GM19240 (cell line): ENCODE measurements around the gene KLHL21.
"Not testable (repeated sequence)": the region's sequence is repeated elsewhere in the genome, so short reads cannot be mapped to it uniquely, and the experiment has no call there.

Experiments used
- DNase-seq: peaks from one replicate; pipeline ENCODE4 v3.0.0; 2011; ENCODE audit warnings: low spot score; ENCODE audit not compliant: insufficient read length

KLHL21 gene

DNA sequence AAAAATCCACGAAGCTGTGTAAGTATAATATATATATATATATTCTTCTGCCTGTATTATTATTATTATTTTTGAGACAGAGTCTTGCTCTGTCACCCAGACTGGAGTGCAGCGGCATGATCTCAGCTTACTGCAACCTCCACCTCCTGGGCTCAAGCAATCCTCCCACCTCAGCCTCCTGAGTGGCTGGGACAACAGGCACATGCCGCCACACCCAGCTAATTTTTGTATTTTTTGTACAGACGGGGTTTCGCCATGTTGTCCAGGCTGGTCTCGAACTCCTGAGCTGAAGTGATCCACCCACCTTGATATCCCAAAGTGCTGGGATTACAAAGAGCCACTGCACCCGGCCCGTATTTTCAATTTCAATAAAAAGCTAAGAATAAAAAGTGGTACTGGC lies 2.7 kb downstream of the KLHL21 start:
- DNase-seq, result not testable (repeated sequence)

- no peak for DNase-seq
Observed at GRCh38 chr1:6599141-6599975, 3.3 kb downstream of the KLHL21 start.

GRCh38 chr1:6597777-6598131 lies 4.9 kb downstream of the KLHL21 start:
- DNase-seq, result no peak

DNA sequence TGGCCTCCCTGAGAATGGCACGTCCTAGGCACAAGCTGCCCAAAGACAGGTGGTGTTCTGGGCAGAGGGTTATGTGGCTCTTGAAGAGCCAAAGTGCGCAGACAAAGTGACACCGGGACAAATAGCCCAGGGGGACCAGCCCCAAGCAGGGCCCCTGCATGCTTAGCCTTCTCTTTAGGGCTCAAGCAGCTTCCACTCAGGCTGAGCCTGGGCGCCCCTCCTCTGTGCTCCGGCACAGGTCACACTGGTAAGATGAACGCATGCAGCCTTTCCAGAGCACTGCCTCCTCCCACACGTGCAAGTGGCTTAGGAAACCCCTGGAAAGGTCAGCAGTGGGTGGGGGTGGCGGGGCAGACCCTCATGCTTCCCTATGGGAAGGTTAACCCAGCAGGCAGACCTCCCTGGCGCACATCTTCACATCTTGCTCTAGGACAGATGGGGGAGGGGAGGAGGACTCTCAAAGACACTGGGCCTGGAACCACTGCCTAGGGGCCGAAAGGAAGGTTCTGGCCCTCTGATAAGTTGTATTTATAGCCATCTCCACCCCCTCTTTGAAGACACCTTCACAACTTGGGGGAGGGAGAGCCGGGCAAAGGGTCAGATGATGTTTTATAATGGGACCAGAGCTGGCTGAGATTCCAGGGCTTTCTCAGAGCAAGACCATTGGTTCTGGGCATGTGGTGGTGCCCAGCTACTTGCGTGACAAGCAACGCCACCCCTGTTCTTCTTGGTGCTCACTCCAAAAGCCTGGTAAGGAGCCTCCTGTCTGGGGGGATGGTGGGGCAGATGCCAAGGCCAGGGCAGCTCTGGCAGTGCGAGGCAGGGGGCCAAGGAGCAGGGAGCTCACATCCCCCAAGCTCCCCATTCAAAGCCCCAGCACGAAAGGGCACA lies 5.5 kb downstream of the KLHL21 start:
- DNase-seq, result no peak

- no peak for DNase-seq
Observed at GRCh38 chr1:6596351-6596750, 6.3 kb downstream of the KLHL21 start.

DNA sequence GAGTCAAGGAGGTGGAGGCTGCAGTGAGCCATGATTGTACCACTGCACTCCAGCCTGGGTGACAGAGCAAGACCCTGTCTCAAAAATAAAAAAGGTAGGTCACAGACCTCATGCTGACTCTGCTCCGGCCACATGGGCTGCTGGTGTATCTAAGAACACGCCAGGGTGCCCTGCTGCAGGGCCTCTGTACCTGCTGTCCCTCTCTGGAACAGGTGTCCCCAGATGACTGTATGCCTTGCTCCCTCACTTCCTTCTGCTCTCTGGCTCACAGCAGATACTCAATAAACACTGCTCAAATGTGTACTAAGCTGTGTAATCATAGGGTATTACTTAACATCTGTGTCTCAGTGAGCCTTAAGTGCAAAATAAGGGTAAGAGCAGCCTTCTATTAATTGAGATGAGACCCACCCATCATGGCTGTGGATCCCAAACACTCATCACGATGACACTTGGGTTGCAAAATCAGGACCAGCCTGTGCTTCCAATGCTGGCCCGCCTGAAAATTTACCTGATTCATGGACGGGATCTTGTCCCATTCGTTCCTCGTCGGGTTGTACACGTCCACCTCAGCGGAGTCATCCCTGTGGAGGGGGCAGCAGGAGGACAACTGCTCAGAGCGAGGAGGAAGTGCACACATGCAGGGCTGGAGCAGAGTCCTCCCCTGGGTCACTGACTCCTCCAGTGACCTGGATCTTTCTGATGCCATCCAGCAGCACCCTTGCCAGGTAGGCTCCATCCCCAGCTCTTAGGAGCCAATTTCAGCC lies 7.5 kb downstream of the KLHL21 start:
- no peak for DNase-seq

DNA sequence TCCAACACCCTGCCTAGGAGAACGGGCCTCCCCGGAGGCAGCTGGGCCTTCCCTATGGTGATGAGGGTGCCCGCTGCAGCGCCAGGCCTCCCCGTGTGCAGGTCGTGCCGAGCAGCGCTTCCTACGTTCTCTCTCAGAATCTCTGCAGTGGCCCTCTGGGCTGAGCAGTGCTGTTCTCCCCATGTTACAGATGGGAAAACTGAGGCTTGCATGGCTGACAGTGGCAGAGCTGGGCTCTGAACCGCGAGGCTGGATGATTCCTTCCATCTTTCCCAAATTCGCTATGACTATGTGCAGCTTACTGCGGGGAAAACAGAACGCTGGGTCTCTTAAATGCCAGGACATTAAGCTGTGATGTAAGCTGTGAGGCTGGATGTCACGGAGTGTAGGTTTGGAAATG lies 8.9 kb downstream of the KLHL21 start:
- no peak for DNase-seq

DNA sequence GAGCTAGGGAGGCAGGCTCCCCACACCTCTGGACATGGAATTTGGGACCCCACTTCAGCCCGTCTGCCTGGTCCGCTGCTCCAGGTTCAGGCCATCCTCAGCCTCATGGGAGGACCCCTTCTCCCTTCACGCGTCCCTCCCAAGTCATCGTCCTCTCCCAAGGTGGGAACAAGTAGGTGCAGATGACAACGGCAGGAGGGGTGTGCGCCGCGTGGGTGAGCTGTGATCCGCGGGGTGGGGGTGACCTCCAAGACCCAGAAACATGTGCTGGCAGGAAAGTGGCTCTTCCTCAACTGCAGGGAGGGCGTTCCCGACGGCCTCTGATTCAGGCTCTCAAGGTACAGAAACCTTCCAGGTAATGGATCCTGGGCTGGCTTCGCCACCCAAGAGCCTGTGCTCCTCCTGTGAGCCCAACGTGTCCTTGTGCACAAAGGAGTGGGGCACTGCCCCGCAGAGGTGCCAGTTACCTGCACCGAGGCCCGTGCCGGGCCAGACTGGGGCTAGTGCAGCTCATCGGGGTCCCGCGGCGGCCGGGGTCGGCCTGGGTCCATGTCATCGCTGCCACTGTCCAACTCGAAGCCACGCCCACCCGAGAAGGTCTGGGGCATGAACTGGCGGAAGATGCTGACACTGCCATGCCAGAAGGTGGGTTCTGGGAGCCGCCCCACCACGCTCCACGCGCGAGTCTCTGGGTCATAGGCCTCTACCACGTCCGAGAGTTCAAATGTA lies 9.6 kb downstream of the KLHL21 start:
- no peak for DNase-seq

DNA sequence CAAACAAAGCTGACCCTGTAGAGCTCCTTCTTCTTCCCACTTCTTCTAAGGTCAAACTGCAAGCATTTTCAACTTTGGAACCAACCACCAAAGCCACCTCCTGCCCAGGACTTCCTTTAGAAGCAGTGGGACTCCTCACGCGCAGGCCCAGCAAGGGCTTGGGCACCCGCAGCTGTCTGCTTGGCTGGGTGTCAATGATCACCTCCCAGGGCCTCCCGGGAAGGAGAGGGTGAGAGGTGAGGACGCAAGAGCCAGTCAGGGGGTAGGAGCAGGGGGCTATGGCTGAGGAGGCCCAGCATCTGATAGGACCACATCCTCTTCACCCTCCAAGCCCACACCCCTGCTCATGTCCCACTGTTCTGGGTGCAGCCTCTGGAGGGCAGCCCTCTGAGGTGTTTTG lies 10.2 kb downstream of the KLHL21 start:
- no peak for DNase-seq

DNA sequence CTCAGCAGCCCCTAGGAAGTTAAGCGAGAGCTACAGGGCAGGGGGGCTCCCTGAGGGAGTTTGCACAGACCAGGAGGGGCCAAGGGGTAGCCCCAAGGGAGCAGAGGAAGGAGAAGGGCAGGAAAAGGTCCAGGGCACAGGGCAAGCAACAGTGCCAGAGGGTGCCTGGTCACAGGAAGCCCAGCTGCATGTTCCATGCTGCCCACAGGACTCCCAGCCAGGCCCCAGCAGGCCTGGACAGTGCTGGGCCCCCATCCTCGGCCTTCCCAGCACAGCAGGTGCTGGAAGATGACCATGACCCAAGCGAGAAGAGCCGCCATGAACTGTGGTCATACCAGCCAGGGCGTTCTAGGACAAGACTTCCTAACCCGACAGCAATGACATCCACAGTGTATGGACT lies 11.0 kb downstream of the KLHL21 start:
- DNase-seq, result no peak

GRCh38 chr1:6591222-6591621 lies 11.4 kb downstream of the KLHL21 start:
- no peak for DNase-seq

GRCh38 chr1:6590046-6590445 lies 12.6 kb downstream of the KLHL21 start:
- DNase-seq, result no peak

DNA sequence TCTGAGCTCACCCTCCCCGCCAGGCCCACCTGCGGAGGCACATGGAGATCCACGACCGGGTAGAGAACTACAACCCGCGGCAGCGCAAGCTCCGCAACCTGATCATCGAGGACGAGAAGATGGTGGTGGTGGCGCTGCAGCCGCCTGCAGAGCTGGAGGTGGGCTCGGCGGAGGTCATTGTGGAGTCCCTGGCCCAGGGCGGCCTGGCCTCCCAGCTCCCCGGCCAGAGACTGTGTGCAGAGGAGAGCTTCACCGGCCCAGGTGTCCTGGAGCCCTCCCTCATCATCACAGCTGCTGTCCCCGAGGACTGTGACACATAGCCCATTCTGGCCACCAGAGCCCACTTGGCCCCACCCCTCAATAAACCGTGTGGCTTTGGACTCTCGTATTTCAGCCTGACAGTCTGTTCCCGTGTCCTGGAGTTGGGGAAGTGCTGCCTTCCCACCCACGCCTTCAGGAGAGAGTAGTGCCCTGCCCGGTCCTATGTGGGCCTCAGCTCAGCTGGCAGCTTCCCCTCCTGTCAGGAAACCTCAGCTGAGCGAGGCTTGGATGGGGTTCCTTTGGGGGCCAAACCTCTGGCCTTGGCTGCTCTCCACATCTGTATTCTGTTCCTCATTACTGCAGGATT lies 13.7 kb downstream of the KLHL21 start:
- DNase-seq, result no peak

DNA sequence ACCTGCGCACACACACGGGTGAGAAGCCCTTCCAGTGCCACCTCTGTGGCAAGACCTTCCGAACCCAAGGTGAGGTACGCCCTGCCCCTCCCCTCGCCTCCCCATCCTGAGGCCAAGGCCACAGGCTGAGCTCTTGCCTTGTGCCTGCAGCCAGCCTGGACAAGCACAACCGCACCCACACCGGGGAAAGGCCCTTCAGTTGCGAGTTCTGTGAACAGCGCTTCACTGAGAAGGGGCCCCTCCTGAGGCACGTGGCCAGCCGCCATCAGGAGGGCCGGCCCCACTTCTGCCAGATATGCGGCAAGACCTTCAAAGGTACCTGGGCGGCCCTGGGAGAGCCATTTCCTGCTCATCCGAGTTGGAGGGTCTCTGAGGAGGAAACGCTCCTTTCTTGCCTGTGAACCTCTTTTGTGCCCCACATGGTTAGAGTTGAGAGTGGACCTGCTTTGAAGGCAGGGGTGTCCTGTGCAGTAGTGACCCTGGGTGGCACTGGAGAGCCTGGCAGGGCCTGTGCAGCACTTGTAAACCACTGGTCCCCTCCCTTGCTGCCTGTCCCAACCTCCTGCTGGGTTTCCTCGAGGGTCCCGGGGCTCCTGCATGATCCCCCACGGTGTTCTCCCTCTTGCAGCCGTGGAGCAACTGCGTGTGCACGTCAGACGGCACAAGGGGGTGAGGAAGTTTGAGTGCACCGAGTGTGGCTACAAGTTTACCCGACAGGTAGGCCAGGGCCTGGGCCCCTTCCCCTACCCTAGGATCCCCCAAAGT lies 14.4 kb downstream of the KLHL21 start:
- DNase-seq, result no peak

- DNase-seq, result no peak
Observed at GRCh38 chr1:6587261-6588005, 15.2 kb downstream of the KLHL21 start.

DNA sequence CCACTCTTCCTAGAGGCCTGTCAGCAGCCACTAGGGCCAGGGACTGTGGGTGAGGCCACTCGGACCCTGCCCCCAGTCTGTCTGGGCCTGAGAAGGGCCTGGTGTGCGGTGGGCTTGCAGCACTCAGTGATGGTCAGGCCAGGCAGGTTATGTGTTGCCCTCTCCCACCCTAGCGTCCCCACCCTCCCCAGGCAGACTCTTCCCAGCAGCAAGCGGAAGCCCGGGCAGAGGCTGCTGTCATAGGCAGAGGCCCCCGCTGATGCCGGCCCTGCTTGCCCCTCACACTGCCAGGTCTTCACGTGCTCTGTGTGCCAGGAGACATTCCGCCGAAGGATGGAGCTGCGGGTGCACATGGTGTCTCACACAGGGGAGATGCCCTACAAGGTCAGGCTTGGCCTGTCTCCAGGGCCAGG lies 16.3 kb downstream of the KLHL21 start:
- DNase-seq, result no peak

DNA sequence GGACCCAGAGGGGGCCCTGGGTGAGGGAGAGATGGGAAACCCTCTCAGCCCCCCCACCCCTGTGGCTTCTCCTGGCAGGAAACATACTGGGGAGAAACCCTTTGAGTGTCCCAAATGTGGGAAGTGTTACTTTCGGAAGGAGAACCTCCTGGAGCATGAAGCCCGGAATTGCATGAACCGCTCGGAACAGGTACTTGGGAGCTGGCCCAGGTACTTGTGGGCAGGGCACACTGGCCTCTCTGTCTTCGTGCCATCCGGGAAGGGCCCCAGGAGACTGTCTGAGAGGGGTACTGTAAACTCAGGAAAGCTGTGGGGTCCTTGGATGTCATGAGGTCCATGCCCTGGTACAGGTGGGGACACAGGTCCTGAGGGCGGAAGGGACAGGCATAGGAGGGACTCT lies 16.8 kb downstream of the KLHL21 start:
- no peak for DNase-seq

- no peak for DNase-seq
Observed at GRCh38 chr1:6585081-6585722, 17.5 kb downstream of the KLHL21 start.
